SHP77 treated with DMSO at 0.1 percent for 48 hours (cell line): ENCODE results near the gene TSPAN31.

ENCODE experiments used
- DNase-seq: peaks from one replicate; lab custom pipeline; 2025; lab: John Stamatoyannopoulos, UW

The TSPAN31 gene

GRCh38 chr12:57735952-57736740, 8.7 kb upstream of the TSPAN31 start:
- no peak for DNase-seq

GRCh38 chr12:57736741-57737466, 7.9 kb upstream of the TSPAN31 start:
- no peak for DNase-seq

- DNase-seq: no peak
Observed at GRCh38 chr12:57737467-57738460, 7.1 kb upstream of the TSPAN31 start.

- no peak for DNase-seq
Observed at GRCh38 chr12:57738661-57739237, 6.1 kb upstream of the TSPAN31 start, which contains the start of gene AGAP2. Gene AGAP2 (minus strand): TSS chr12:57738742. CDS start chr12:57738246, 496 bp downstream.

- DNase-seq: no peak
Observed at GRCh38 chr12:57739387-57739786, 5.5 kb upstream of the TSPAN31 start.

- no peak for DNase-seq
Observed at GRCh38 chr12:57739914-57740538, 4.8 kb upstream of the TSPAN31 start.

GRCh38 chr12:57740656-57741412, 4.0 kb upstream of the TSPAN31 start:
- DNase-seq: no peak

- DNase-seq: no peak
Observed at GRCh38 chr12:57741413-57741789, 3.4 kb upstream of the TSPAN31 start.

GRCh38 chr12:57741844-57742738, 2.7 kb upstream of the TSPAN31 start:
- DNase-seq: no peak

- no peak for DNase-seq
Observed at GRCh38 chr12:57743769-57744168, 1.1 kb upstream of the TSPAN31 start.

- DNase-seq: peak; percentile 81
Observed at GRCh38 chr12:57744194-57744776, 554 bp upstream of the TSPAN31 start.

- no peak for DNase-seq
Observed at GRCh38 chr12:57745485-57745881, 644 bp downstream of the TSPAN31 start.

- no peak for DNase-seq
Observed at GRCh38 chr12:57746025-57746424, 1.2 kb downstream of the TSPAN31 start.

- no peak for DNase-seq
Observed at GRCh38 chr12:57749061-57749460, 4.2 kb downstream of the TSPAN31 start.

- no peak for DNase-seq
Observed at GRCh38 chr12:57750561-57751431, 6.0 kb downstream of the TSPAN31 start.

GRCh38 chr12:57751432-57751787, 6.6 kb downstream of the TSPAN31 start:
- no peak for DNase-seq

- DNase-seq: peak; percentile 99
Observed at GRCh38 chr12:57751788-57752667, 7.2 kb downstream of the TSPAN31 start, which contains the start of gene CDK4. Gene CDK4 (minus strand): TSS chr12:57752310. CDS start chr12:57751717, 593 bp downstream.
